K562 (cell line): ENCODE data around the gene ALCAM. TPM values are rescaled to one million over a fixed set of nuclear protein-coding genes. Genes with fewer than 3 reads are reported as not detected.

Experiments
- ATAC-seq: fragments of 200-7000 bp; cut with Tn5 transposase; 3 replicates; pipeline ENCODE4 v1.9.1; 2020; ENCODE audit warnings: moderate library complexity
- BruUV-seq: library from RNA; stranded (reverse); fragments of 400-500 nt; replicated peaks from 2 replicates; lab custom pipeline; 2021; lab: Mats Ljungman, UMichigan
- CTCF ChIA-PET: fragments of 300-600 bp; formaldehyde crosslinking; extraction: SDS; loops from one replicate; lab custom pipeline; 2021; ENCODE audit warnings: low intra/inter-chr PET ratio; lab: Yijun Ruan, JAX
- POLR2A ChIA-PET: fragments of 300-600, 350-650 bp; sonication (Branson Sonifier 250); formaldehyde crosslinking; extraction: SDS; loops from one replicate; lab custom pipeline; 2021; ENCODE audit warnings: antibody characterized with exemption, inconsistent platforms; lab: Yijun Ruan, JAX
- DNase-seq, 4 experiments: peaks; one replicate each; pipeline versions ENCODE4 v3.0.0 to v3.0.0-alpha.2; 2011 to 2018; ENCODE audit warnings: low spot score in 3 of 4, mixed read lengths in 3 of 4; ENCODE audit errors: extremely low read depth in 1 of 4
- FAIRE-seq: peaks from 2 replicates; lab custom pipeline; 2011; peaks lifted over from hg19 to GRCh38; lab: Jason Lieb, UNC
- H2AFZ ChIP-seq: 2 replicates; pipeline ENCODE4 v1.6.0; 2011; ENCODE audit warnings: low read depth, low read length, control low read depth, inconsistent platforms
- H3K27ac ChIP-seq: fragments of 200-600 bp; 3 replicates; pipeline ENCODE4 v1.8.0; 2011; ENCODE audit warnings: low read depth, mild to moderate bottlenecking, control low read depth, inconsistent platforms, low read length, moderate library complexity, mixed read lengths; ENCODE audit errors: extremely low read depth
- H3K27me3 ChIP-seq, 2 experiments: fragments of 300-600 bp in 1 of 2; 2 replicates in 1 of 2; 3 replicates in 1 of 2; pipeline versions ENCODE4 v1.6.0 to v1.8.0; 2011; ENCODE audit warnings: inconsistent platforms in 2 of 2, low read length in 2 of 2, mild to moderate bottlenecking in 1 of 2, mixed read lengths in 1 of 2, moderate library complexity in 1 of 2; ENCODE audit not compliant: control insufficient read depth in 2 of 2, insufficient read depth in 2 of 2
- H3K36me3 ChIP-seq: fragments of 300-600 bp; 3 replicates; pipeline ENCODE4 v1.8.0; 2011; ENCODE audit warnings: mild to moderate bottlenecking, low read length, inconsistent platforms; ENCODE audit not compliant: control insufficient read depth, insufficient read depth
- H3K4me1 ChIP-seq, 2 experiments: fragments of 200-600 bp in 1 of 2; replicated peaks in 1 of 2; 2 replicates in 1 of 2; 3 replicates in 1 of 2; pipeline versions ENCODE4 v1.5.1 to v1.8.0; 2011; ENCODE audit warnings: inconsistent platforms in 2 of 2, low read length in 2 of 2, mild to moderate bottlenecking in 1 of 2, mixed read lengths in 1 of 2, moderate library complexity in 1 of 2; ENCODE audit not compliant: control insufficient read depth in 2 of 2, insufficient read depth in 2 of 2
- H3K4me2 ChIP-seq: 2 replicates; pipeline ENCODE4 v1.6.1; 2011; ENCODE audit warnings: low read length, control low read depth, inconsistent platforms, mixed read lengths; ENCODE audit not compliant: insufficient read depth
- H3K4me3 ChIP-seq: fragments of 200-600 bp; sonication (generic), shearing (Covaris generic); 2 replicates; pipeline ENCODE4 v1.5.1; 2016; ENCODE audit warnings: control low read depth, inconsistent platforms
- H3K79me2 ChIP-seq: fragments of 200-600 bp; 3 replicates; pipeline ENCODE4 v1.8.0; 2011; ENCODE audit warnings: low read length, inconsistent platforms; ENCODE audit not compliant: control insufficient read depth, insufficient read depth
- H3K9ac ChIP-seq, 2 experiments: 2 replicates each; pipeline versions ENCODE4 v1.6.0 to v1.6.1; 2011; ENCODE audit warnings: low read depth in 2 of 2, low read length in 2 of 2, control low read depth in 1 of 2, inconsistent platforms in 1 of 2, mild to moderate bottlenecking in 1 of 2, mixed read lengths in 1 of 2; ENCODE audit not compliant: insufficient read depth in 1 of 2
- H3K9me1 ChIP-seq: one replicate; pipeline ENCODE4 v1.6.0; 2011; ENCODE audit warnings: inconsistent platforms, mild to moderate bottlenecking, low read length, moderate library complexity; ENCODE audit not compliant: control insufficient read depth, insufficient read depth
- H3K9me3 ChIP-seq: replicated peaks from 2 replicates; pipeline ENCODE4 v1.5.1; 2011; ENCODE audit warnings: low read depth, low read length, inconsistent platforms; ENCODE audit not compliant: control insufficient read depth, insufficient read depth
- H4K20me1 ChIP-seq: replicated peaks from 2 replicates; pipeline ENCODE4 v1.6.1; 2011; ENCODE audit warnings: low read length, inconsistent platforms, mixed read lengths; ENCODE audit not compliant: control insufficient read depth, insufficient read depth
- CREBBP ChIP-seq: IDR thresholded peaks from one replicate; pipeline ENCODE4 v1.6.1; 2012; ENCODE audit warnings: low read depth, mild to moderate bottlenecking, control low read depth, inconsistent platforms, low read length
- IRF9 ChIP-seq: fragments of 450-650 bp; IDR thresholded peaks from 2 replicates; pipeline ENCODE4 v1.6.1; 2016; ENCODE audit warnings: missing biosample characterization, missing genetic modification characterization
- MYNN ChIP-seq, 2 experiments: sonication (generic); formaldehyde crosslinking in 1 of 2; IDR thresholded peaks; 2 replicates each; pipeline versions ENCODE4 v1.5.0 to v1.6.1; 2016 to 2020; ENCODE audit warnings: antibody characterized with exemption in 1 of 2, missing genetic modification reagents in 1 of 2
- RNF2 ChIP-seq: sonication (generic); IDR thresholded peaks from 2 replicates; pipeline ENCODE4 v1.6.1; 2016
- SMARCC2 ChIP-seq: fragments of 450-650 bp; IDR thresholded peaks from 2 replicates; pipeline ENCODE4 v1.6.1; 2017; ENCODE audit warnings: antibody characterized with exemption, moderate library complexity, mild to moderate bottlenecking, low read depth
- WGBS: fragments of 100-300 bp; shearing (Covaris generic); methylation state at CpG from one replicate; pipeline ENCODE4 v1.1.6; 2016; ENCODE audit warnings: low coverage, mixed read lengths; ENCODE audit not compliant: insufficient coverage; ENCODE audit errors: missing lambda C conversion rate; 5-methylcytosine and 5-hydroxymethylcytosine counted together
- in situ Hi-C: fragments of 300-500 bp; cut with MboI; formaldehyde crosslinking; loops from 4 replicates; pipeline ENCODE4 v1.15.0; 2018; ENCODE audit warnings: inconsistent platforms, mixed read lengths
- intact Hi-C: fragments of 100-400 bp; cut with micrococcal nuclease; formaldehyde crosslinking; loops from 2 replicates; pipeline ENCODE4 v1.14.2; 2022
- polyA plus RNA-seq, 8 experiments: library from polyadenylated mRNA; depleted of rRNA in 4 of 8; stranded (reverse) in 5 of 8; unstranded in 3 of 8; fragments of >200 nt; fragmentation: Nextera tagmentation in 2 of 8; fragmentation: Illumina TruSeq in 1 of 8; extraction: Ambion mirVana in 2 of 8; extraction: Trizol in 1 of 8; gene quantifications; 2 replicates each; pipeline versions ENCODE4 v1.2.1 to v1.2.3, GENCODE V29; 2011 to 2014; ENCODE audit warnings: inconsistent platforms in 1 of 8, missing spikeins in 1 of 8
- total RNA-seq, 7 experiments: library from RNA; depleted of rRNA in 6 of 7; stranded (reverse); fragments of >200 nt in 6 of 7; fragmentation: Illumina TruSeq in 2 of 7; extraction: Trizol in 2 of 7; gene quantifications; 2 replicates each; pipeline versions ENCODE4 v1.2.1 to v1.2.3, GENCODE V29; 2011 to 2021; ENCODE audit warnings: low replicate concordance in 1 of 7

ALCAM gene
- total and polyA plus RNA-seq, 9 of the 15 experiments (the other 6 are each of a cell fraction or from before 2014, with no cell fraction given), result 0.03 to 0.98 (median 0.14) TPM; not detected in 1

- Histone ChIP-seq H3K36me3 (no peaks in the 10 kb centered on the region), H3K79me2 (no peaks in the 10 kb centered on the region)
- TF ChIP-seq CREBBP (no peak), MYNN (IDR thresholded peaks at IDR 0.05) (no peak), MYNN (CRISPR knock-in tag; IDR thresholded peaks at IDR 0.05) (no peak), SMARCC2 (no peak), RNF2 (no peak), IRF9 (tag) (no peak)
- TF ChIP-seq, all 486 proteins: peak for 0
- ATAC-seq, result no peak
- CTCF ChIA-PET, result no interaction called here
- Histone ChIP-seq H3K9me1 (no peaks in the 10 kb centered on the region), H3K4me2 (no peak overlapping the region), H3K9me3 (no peaks in the 10 kb centered on the region), H3K27ac (no peak overlapping the region), H3K27me3 (no peaks in the 10 kb centered on the region), H2AFZ (no peak overlapping the region), H3K4me3 (no peak overlapping the region), H3K9ac (no peak overlapping the region), H4K20me1 (no peaks in the 10 kb centered on the region), H3K4me1 (no peaks in the 10 kb centered on the region)
- no peak for DNase-seq
- WGBS, result 0% methylated on average over 3 of the region's 3 CpGs
- no TSS peak for BruUV-seq
- no peak for FAIRE-seq
- intact Hi-C loops, result no loop called here
- in situ Hi-C loops, result no loop called here
- POLR2A ChIA-PET, result no interaction called here
These were observed 92.0 kb downstream of the ALCAM start for GRCh38 chr3:105458518-105459215.
